NCI-H526 treated with DMSO at 0.1 percent for 48 hours (cell line): Measurements from ENCODE around the gene MLYCD.
A peak's percentile ranks its signal among the peaks of the same experiment; 100 is the strongest.
"Not testable (repeated sequence)": the region's sequence is repeated elsewhere in the genome, so short reads cannot be mapped to it uniquely, and the experiment has no call there.

Experiments
- DNase-seq: peaks from one replicate; lab custom pipeline; 2025; lab: John Stamatoyannopoulos, UW

Gene MLYCD

GRCh38 chr16:83940630-83941378, 41.9 kb downstream of the MLYCD start:
- DNase-seq = peak; percentile 30

DNA sequence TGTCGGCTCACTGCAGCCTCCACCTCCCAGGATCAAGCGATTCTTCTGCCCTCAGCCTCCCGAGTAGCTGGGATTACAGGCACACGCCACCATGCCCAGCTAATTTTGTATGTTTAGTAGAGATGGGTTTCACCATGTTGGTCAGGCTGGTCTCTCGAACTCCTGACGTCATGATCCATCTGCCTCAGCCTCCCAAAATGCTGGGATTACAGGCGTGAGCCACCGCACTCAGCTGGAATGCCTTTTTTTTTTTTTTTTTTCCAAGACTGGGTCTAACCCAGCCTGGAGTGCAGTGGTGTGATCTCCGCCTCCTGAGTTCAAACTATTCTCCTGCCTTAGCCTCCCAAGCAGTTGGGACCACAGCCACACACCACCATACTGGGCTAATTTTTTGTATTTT, 42.6 kb downstream of the MLYCD start:
- DNase-seq = not testable (repeated sequence)

DNA sequence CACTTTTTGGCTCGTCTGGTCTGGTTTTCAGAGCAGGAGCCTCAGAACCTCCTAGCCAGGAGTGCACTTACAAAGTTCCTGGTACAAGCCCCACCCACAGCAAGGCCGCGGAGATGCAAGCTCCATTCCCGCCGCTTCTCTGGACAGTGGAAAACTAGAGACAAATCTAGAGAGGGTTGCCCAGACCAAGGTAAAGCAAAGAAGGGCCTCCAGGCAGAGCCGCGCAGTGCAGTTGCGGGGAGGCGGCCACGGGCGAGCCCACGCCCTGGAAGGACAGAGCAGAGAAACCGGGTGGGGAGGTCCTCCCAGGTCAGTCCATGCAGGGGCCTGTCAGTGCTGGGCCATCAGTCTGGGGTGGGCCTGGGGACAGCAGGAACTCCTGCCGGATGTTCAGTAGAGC, 43.2 kb downstream of the MLYCD start:
- DNase-seq = no peak

DNA sequence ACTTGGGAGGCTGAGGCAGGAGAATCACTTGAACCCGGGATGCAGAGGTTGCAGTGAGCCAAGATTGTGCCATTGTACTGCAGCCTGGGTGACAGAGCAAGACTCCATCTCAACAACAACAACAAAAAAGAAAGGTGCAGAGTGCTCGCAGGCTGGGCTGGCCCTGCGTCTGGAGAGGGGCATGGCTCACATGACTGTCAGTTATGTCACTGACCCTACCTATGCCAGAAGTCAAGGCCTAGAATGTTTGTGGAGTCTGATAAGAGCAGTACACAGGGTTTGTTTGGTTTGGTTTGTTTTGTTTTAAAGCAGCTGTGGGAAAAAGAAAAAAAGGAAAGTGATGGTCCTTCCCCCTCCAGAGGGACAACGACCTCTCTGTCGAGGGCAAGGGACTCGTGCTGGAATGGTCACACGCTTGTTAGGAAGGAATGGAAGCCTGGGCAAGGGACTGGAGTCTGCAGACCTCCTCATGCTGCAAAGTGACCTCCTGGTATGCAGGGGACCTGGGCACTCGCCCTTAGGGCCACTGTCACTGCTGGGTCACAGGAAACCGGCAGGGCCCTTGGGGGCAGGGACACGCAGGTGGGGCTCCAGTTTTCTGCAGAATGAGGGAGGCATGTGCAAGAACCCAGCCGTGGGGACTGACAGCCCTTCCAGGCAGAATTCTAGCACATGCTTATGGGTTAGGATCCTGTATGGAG, 44.0 kb downstream of the MLYCD start:
- no peak for DNase-seq

DNA sequence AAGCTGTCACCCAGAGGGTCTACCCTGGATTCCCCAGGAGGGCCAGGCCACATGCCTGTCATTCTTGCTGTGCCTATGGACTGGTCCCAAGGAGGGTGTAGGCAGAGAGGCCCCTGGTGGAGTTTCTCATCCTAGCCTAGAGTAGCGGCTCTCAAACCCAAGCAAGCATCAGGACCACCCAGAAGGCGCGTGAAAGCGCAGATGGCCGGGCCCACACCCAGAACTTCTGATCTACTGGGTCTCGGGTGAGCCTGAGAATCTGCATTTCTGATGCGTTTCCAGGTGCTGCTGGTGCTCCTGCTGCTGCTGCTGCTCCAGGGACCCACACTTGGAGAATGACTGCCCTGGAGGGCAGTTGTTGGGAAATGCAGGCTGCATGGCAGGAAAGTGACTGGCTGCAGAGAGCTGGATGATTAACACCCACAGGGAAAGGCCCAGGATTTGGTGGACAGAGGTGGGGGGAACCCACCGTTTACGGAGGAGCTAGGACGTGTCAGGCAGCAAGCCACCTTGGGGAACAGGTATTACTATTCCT, 44.7 kb downstream of the MLYCD start:
- no peak for DNase-seq

DNA sequence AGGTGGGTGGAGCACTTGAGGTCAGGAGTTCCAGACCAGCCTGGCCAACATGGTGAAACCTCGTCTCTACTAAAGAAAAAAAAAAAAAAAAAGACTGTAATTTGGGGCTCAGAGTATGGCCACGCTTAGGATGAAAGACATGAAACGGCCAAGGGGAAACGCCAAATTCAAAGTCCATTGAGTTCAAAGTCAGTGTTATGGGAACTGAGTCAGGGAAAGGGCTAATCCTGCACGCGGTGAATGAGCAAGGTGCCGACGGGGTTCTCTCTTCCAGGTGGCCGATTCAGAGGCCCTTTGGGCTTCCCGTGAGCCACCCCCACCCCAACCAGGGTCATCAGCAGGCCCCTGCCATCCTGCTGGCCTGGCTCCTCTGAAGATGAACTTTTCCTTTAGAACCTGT, 46.7 kb downstream of the MLYCD start:
- DNase-seq = no peak

DNA sequence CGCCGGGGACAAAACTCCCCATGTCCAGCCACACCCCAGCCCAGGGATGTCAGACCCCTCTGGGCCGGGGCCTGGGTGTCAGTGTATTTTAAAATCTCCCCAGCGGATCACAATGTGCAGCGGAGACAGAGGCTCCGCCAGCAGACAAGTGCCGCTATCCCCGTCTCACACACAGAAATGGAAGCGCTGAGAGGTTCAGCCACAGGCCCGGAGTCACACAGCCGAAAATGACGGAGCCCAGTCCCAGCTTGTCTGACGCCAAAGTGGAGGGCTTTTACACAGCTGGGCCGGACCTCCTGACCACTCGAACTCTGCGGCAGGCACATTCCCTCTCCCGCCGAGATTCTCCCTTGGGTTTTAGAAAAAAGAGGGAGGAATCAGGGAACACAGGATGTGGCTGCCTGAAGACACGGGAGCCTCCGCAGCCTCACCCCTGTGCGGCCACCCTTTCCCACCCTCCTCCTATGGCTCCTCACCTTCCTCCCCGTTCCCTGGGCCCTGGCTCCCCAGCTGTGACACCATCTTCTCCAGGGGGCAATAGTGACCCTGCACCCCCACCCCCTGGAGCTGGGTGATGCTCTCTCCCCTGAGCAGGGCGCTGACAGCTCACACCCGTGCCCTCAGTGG, 47.4 kb downstream of the MLYCD start:
- no peak for DNase-seq

- no peak for DNase-seq
These were observed 48.1 kb downstream of the MLYCD start for GRCh38 chr16:83946781-83947566.

GRCh38 chr16:83947642-83948234, 48.8 kb downstream of the MLYCD start:
- DNase-seq = no peak

DNA sequence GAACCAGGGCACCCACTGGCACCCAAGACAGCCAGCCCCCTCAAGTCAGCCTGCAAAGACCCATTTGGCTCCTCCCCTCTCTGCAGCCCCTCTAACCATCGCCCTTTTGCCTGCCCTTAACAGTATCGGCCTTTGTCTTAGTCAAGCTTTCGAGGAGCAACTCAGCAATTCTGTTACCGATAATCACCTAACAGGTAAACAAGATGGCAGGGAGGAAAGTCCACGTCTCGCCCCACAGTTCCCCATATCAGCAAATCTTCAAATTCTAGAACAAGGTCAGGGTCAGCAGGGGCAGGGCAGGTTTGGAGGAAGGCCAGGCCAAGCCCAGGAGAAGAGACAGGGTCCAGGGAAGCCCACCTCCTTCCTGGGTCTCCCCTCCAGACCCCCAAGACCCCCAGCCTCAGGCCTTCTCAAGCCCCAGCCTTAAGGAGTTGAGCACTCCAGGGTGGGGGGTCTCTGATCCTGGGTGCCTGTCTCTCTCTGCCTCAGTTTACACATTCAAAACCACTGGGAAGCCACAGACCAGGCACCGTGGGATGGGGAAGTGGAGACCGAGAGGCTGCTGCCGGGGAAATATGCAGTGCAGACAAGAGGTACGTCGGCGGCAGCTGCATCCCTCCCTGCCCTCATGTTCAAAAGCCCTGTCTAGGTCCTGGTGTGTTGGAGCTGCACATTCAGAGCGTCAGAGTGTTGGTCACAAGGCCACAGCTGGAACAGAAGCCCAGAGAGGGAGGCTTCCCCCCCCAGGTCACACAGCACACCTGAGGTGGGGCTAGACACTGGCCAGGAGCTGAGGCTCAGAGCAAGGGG, 50.2 kb downstream of the MLYCD start:
- DNase-seq = no peak

DNA sequence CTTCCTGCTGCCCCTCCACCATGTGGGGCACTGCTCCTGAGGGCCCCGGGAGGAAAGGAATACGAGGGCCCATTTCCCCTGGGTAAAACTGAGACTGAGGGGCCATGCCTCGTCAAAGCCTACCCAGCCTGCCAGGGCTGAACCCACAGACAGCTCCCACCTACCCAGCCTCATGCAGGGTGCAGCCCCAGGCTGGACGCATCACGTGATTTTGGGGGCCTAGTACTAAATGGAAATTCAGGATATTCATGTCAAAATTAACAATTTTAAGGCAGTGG, 50.7 kb downstream of the MLYCD start:
- no peak for DNase-seq

- not testable (repeated sequence) for DNase-seq
These were observed 52.0 kb downstream of the MLYCD start for GRCh38 chr16:83950862-83951399.

DNA sequence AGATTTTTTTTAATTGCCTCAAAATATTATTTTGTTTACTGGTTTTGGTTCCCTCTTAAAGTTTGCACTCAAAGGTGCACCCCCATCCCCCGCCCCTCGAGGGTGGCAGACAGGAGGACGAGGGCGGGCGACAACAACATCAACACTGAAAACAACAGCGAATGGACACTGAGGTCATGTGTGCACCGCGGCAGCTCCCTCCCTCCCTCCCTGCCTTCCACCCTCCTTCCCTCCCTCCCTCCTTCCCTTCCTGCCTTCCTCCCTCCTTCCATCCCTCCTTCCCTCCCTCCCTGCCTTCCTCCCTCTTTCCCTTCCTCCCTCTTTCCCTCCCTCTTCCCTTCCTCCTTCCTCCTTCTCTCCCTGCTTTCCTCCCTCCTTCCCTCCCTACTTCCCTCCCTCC, 52.6 kb downstream of the MLYCD start:
- no peak for DNase-seq

- no peak for DNase-seq
These were observed 53.6 kb downstream of the MLYCD start for GRCh38 chr16:83952587-83952939.

- peak; percentile 34 for DNase-seq
These were observed 54.3 kb downstream of the MLYCD start, which contains the start of gene OSGIN1 for GRCh38 chr16:83952940-83953795. TSS of gene OSGIN1 (plus strand) at chr16:83953240. CDS start at chr16:83957672, 4,432 bp downstream.

DNA sequence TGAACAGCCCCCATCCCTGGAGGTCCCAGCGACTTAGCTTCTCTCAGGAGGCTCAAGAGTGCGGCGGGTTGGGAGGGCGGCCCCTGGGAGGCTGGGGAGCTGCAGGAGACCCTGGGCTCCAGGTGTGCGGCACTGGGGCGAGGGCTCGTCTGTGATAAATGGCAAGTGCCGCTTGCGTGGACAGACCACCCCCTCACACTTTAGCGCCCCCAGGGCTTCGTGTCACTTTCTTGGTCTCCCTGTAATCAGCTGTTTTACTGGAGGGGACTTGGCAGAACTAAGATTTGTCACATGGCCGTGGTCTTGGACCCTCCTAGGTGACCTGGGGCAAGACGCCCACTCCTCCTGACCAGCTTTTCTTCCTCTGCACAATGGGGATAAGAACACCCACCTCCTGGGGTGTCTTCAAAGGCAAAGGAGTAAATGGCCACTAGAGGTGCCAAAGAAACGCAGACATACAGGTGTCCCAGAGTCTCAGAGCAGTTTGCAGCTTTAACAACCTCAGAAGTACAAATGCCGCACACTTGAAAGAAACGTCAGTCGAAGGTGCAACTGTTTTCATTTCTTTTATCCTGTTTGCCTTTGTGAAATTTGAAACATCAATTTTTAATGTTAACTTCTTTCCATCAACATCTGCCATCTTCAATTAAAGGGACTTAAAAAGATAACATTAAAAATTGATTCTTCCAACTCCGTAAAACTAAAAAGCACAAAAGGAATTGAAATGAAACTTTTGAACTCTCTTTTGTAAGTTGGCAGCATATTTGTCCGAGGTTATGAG, 55.1 kb downstream of the MLYCD start:
- peak; percentile 7 for DNase-seq

DNA sequence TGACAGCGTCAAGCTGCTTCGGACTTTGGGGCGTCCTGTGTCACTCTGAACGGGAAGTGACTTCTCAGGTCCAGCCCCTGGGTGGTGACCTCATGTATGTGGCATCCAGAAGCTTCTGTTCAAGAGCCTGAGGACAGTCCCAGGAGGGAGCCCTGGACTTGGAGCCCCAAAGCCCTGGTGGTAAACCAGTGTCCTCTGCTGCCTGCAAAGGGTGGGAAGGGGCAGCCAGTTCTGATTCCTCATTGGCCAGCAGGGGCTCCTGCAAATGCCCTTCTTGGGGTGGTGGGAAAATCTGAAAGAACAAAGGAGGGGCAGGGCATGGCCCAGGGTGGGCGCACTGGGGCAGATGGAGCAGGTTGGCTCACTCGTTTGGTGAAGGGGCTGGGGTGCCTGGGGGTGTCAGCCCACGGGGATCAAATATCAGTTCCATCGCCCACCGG, 55.7 kb downstream of the MLYCD start:
- no peak for DNase-seq

DNA sequence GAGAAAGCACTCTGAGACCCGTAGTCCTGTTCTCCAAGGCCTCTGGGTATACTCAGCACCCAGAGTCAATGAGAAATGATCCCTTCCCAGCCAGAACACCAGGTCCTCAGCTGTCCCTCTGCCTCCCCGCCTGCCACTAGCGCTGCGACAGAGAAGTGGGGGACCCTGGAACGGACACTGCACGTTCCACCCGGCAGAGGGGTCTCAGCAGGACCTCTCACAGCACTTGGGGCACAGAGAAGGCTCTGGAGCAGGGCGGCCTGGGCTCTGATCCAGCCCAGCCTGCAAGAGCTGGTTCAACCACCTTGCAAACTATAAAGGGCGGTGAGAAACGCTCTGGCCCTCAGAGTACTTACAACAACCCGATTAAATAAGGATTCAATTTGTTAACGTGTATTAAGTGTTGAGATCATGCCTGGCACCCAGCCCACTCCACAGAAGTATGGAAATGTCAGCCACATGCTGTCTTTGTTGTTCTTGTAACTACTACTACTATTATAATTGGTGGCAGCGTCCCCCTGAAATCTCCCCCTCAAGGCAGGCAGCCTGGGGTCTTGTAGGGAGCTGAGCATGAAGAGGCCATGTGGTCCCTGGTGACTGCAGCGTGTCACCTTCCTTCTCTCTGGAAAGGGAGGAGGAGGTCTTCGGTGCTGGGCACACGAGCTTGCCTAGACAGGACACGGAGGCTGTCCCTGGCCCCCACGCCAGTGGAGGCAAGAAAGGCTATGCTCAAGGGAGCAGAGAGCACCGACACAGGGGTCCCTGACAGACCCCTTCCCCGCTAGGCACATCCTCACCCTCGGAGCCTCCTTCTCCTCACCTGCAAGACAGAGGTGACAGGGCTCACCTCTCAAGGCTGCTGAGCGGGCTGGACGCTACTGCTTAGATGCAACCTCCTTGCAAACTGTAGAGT, 56.6 kb downstream of the MLYCD start:
- DNase-seq = no peak
